GM12864 (cell line): ENCODE measurements around the gene PDE4D.

ENCODE experiments used
- DNase-seq: peaks from one replicate; pipeline ENCODE4 v3.0.0-alpha.2; 2011; ENCODE audit warnings: low read depth
- H3K4me3 ChIP-seq: 2 replicates; pipeline ENCODE4 v1.5.1; 2011; ENCODE audit warnings: mild to moderate bottlenecking, low read depth, low read length, control low read depth
- TF ChIP-seq, protein P1 (sequence below): IDR thresholded peaks from 2 replicates; pipeline ENCODE4 v1.5.1; 2011; ENCODE audit warnings: low read depth, mild to moderate bottlenecking, moderate library complexity, low read length, control low read depth, inconsistent platforms; ENCODE audit errors: missing control alignments

Gene PDE4D

DNA sequence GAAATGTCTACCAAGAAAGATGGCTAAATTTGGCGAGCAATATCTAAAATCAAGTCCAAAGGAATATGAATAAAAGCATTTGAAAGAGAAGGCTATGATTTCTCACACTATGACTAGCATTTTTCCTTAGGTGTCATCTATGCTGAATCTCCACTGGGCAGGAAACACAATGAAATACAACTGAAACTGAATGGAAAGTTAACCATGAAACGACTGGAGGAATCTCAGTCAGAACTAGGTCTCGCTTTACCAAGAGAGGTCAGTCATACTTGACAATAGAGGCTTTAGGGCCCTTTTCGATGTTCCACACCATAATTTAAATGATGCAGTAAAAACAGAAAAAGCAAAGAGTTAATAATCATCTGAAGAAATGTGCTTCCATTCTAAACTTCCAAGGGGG is 339.0 kb downstream of the PDE4D start:
- TF ChIP-seq, protein P1, sequence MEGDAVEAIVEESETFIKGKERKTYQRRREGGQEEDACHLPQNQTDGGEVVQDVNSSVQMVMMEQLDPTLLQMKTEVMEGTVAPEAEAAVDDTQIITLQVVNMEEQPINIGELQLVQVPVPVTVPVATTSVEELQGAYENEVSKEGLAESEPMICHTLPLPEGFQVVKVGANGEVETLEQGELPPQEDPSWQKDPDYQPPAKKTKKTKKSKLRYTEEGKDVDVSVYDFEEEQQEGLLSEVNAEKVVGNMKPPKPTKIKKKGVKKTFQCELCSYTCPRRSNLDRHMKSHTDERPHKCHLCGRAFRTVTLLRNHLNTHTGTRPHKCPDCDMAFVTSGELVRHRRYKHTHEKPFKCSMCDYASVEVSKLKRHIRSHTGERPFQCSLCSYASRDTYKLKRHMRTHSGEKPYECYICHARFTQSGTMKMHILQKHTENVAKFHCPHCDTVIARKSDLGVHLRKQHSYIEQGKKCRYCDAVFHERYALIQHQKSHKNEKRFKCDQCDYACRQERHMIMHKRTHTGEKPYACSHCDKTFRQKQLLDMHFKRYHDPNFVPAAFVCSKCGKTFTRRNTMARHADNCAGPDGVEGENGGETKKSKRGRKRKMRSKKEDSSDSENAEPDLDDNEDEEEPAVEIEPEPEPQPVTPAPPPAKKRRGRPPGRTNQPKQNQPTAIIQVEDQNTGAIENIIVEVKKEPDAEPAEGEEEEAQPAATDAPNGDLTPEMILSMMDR, result no peak
- DNase-seq, result no peak
- no peak overlapping the region for H3K4me3 ChIP-seq

DNA sequence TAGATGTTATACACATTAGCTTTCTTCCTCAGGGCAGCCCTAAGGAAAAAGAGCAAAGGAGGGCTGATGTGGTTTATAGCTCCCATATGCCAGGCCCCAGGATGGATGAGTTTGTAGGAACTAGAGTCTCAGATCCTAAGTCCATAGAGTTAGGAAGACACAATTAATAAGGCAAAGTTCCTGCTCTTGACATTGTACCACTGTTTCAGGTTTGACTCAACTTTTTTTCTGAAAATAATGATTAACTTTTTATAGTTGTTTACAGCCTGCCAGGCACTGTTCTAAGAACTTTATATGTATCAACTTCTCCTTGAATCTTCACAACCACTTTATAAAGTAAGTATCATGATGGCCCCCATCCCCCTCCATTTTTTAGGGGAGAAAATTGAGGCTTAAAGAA is 339.5 kb downstream of the PDE4D start:
- H3K4me3 ChIP-seq, result no peak overlapping the region
- DNase-seq, result no peak
- TF ChIP-seq, protein P1, result no peak

GRCh38 chr5:59548807-59549357 is 344.6 kb downstream of the PDE4D start:
- no peak for DNase-seq
- TF ChIP-seq, protein P1, result no peak
- H3K4me3 ChIP-seq, result no peak overlapping the region

GRCh38 chr5:59547731-59548130 is 345.8 kb downstream of the PDE4D start:
- TF ChIP-seq, protein P1, result no peak
- H3K4me3 ChIP-seq, result no peak overlapping the region
- no peak for DNase-seq

GRCh38 chr5:59544573-59544972 is 349.0 kb downstream of the PDE4D start:
- DNase-seq, result no peak
- TF ChIP-seq, protein P1, result no peak
- no peak overlapping the region for H3K4me3 ChIP-seq

DNA sequence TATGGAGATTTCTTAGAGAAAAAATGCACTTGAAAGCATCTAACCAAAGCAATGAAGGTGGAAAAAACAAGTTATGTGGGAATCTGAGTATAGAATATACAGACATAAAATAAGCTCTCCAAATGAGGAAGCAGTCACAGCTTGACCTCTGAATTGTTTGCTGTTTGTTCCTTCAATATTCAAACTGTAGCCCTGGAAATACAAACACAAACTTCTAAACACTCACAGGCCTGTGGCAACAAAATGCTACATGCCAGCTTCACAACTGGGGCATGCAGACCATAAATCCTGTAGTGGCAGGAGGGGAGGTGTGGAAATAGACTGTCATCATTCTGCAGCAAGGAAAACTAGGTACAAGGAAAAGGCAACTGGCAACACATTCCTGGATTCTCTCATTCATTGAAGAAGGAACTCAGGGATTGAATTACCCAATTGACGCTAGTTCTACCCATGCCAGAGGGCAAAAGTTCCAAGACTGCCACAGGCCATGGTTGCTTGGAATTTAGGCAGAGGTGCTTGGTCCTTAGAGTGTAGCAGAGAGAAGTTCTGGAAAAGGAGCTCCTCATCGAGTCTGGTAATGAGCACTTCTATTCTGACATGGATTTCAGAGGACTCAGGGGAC is 349.6 kb downstream of the PDE4D start:
- DNase-seq, result no peak
- TF ChIP-seq, protein P1, result no peak
- no peak overlapping the region for H3K4me3 ChIP-seq
